GM23338 (cell line): ENCODE measurements around the gene OR52B6. TPM values are rescaled to one million over a fixed set of nuclear protein-coding genes. Genes with fewer than 3 reads are reported as not detected.

Experiments
- ATAC-seq: fragments of 200-7000 bp; cut with Tn5 transposase; 3 replicates; pipeline ENCODE4 v1.9.1; 2020
- DNase-seq: peaks from one replicate; pipeline ENCODE4 v3.0.0-alpha.2; 2015; ENCODE audit warnings: low spot score
- H2AFZ ChIP-seq: fragments of 200-600 bp; sonication (generic); 2 replicates; pipeline ENCODE4 v1.8.0; 2016; ENCODE audit warnings: antibody characterized with exemption, mild to moderate bottlenecking, moderate library complexity
- H3F3A ChIP-seq: fragments of 200-600 bp; sonication (generic); replicated peaks from 2 replicates; pipeline ENCODE4 v1.8.0; 2017; ENCODE audit warnings: antibody characterized with exemption, mixed run types, low read depth
- H3K27ac ChIP-seq: fragments of 200-600 bp; sonication (generic); 2 replicates; pipeline ENCODE4 v1.6.1; 2016; ENCODE audit warnings: low read depth
- H3K27me3 ChIP-seq: fragments of 200-600 bp; sonication (generic); 2 replicates; pipeline ENCODE4 v1.8.0; 2016; ENCODE audit warnings: mild to moderate bottlenecking, mixed run types, moderate library complexity; ENCODE audit not compliant: insufficient read depth
- H3K36me3 ChIP-seq: fragments of 200-600 bp; sonication (generic); 2 replicates; pipeline ENCODE4 v1.8.0; 2016; ENCODE audit warnings: mild to moderate bottlenecking; ENCODE audit not compliant: insufficient read depth
- H3K4me1 ChIP-seq: fragments of 200-600 bp; sonication (generic); 2 replicates; pipeline ENCODE4 v1.8.0; 2016; ENCODE audit warnings: mild to moderate bottlenecking, moderate library complexity; ENCODE audit not compliant: insufficient read depth
- H3K4me2 ChIP-seq: fragments of 200-600 bp; sonication (generic); 2 replicates; pipeline ENCODE4 v1.7.1; 2017; ENCODE audit warnings: mixed run types
- H3K4me3 ChIP-seq: fragments of 200-600 bp; sonication (generic); 2 replicates; pipeline ENCODE4 v1.6.1; 2016; ENCODE audit warnings: mixed run types
- H3K79me2 ChIP-seq: fragments of 200-600 bp; sonication (generic); replicated peaks from 2 replicates; pipeline ENCODE4 v1.8.0; 2017; ENCODE audit warnings: mild to moderate bottlenecking; ENCODE audit not compliant: insufficient read depth
- H3K9me2 ChIP-seq: fragments of 200-600 bp; sonication (generic); 2 replicates; pipeline ENCODE4 v1.8.0; 2017; ENCODE audit not compliant: insufficient read depth
- H4K20me1 ChIP-seq: fragments of 200-600 bp; sonication (generic); replicated peaks from 2 replicates; pipeline ENCODE4 v1.8.0; 2017; ENCODE audit warnings: mild to moderate bottlenecking; ENCODE audit not compliant: insufficient read depth
- H3K27ac Mint-ChIP-seq: 2 replicates; pipeline ENCODE4 v1.8.0; 2020; ENCODE audit warnings: inconsistent platforms, mild to moderate bottlenecking, moderate library complexity, mixed read lengths
- H3K27me3 Mint-ChIP-seq: 3 replicates; pipeline ENCODE4 v1.8.0; 2022; ENCODE audit warnings: low read depth, mild to moderate bottlenecking, moderate library complexity, mixed read lengths, inconsistent platforms; ENCODE audit not compliant: insufficient read depth, poor library complexity
- H3K36me3 Mint-ChIP-seq: 3 replicates; pipeline ENCODE4 v1.8.0; 2021; ENCODE audit warnings: low read depth, mild to moderate bottlenecking, inconsistent platforms, moderate library complexity, mixed read lengths
- H3K4me1 Mint-ChIP-seq: 3 replicates; pipeline ENCODE4 v1.8.0; 2020; ENCODE audit warnings: mild to moderate bottlenecking, inconsistent platforms, mixed read lengths
- H3K4me3 Mint-ChIP-seq: 3 replicates; pipeline ENCODE4 v1.8.0; 2021; ENCODE audit warnings: moderate library complexity, mild to moderate bottlenecking, inconsistent platforms, mixed read lengths
- H3K9me3 Mint-ChIP-seq: 3 replicates; pipeline ENCODE4 v1.8.0; 2020; ENCODE audit warnings: moderate library complexity, mild to moderate bottlenecking, inconsistent platforms, mixed read lengths
- CREB1 ChIP-seq: fragments of 250-450 bp; sonication (Bioruptor Pico); IDR thresholded peaks from 2 replicates; pipeline ENCODE4 v1.5.0; 2020; ENCODE audit warnings: low read depth, mild to moderate bottlenecking, moderate library complexity
- CTCF ChIP-seq, 2 experiments: fragments of 200-600 bp in 1 of 2; sonication (generic) in 1 of 2; conservative IDR thresholded peaks; 2 replicates each; pipeline versions ENCODE4 v1.5.1 to v1.6.1; 2016 to 2017; ENCODE audit warnings: antibody characterized with exemption in 2 of 2, low read depth in 2 of 2, mild to moderate bottlenecking in 2 of 2, moderate library complexity in 1 of 2
- EZH2 ChIP-seq: fragments of 200-600 bp; sonication (generic); IDR thresholded peaks from one replicate; pipeline ENCODE4 v1.8.0; 2017; ENCODE audit warnings: antibody characterized with exemption, mild to moderate bottlenecking, low read depth; ENCODE audit not compliant: unreplicated experiment
- EZH2phosphoT487 ChIP-seq: fragments of 200-600 bp; sonication (generic); IDR thresholded peaks from one replicate; pipeline ENCODE4 v1.8.1; 2018; ENCODE audit warnings: antibody characterized with exemption; ENCODE audit not compliant: unreplicated experiment
- JUNB ChIP-seq: IDR thresholded peaks from one replicate; pipeline ENCODE4 v1.6.1; 2016; ENCODE audit warnings: antibody characterized with exemption; ENCODE audit not compliant: unreplicated experiment
- NANOG ChIP-seq: IDR thresholded peaks from 2 replicates; pipeline ENCODE4 v1.6.1; 2016; ENCODE audit warnings: antibody characterized with exemption, borderline replicate concordance
- POLR2AphosphoS5 ChIP-seq: IDR thresholded peaks from 2 replicates; pipeline ENCODE4 v1.6.1; 2016; ENCODE audit warnings: antibody characterized with exemption, low read depth
- REST ChIP-seq: IDR thresholded peaks from one replicate; pipeline ENCODE4 v1.6.1; 2018; ENCODE audit warnings: antibody characterized with exemption; ENCODE audit not compliant: unreplicated experiment
- STAT1 ChIP-seq: IDR thresholded peaks from one replicate; pipeline ENCODE4 v1.6.1; 2016; ENCODE audit warnings: antibody characterized with exemption; ENCODE audit not compliant: unreplicated experiment
- ZNF114 ChIP-seq: fragments of 250-450 bp; sonication (Bioruptor Pico); IDR thresholded peaks from 2 replicates; pipeline ENCODE4 v1.5.0; 2020; ENCODE audit warnings: mild to moderate bottlenecking, moderate library complexity
- ZNF331 ChIP-seq: fragments of 250-450 bp; sonication (Bioruptor Pico); IDR thresholded peaks from 2 replicates; pipeline ENCODE4 v1.5.0; 2020; ENCODE audit warnings: low read depth, mild to moderate bottlenecking, moderate library complexity
- polyA plus RNA-seq: library from polyadenylated mRNA; unstranded; fragments of >200 nt; fragmentation: Nextera tagmentation; extraction: Ambion mirVana; gene quantifications from 2 replicates; pipeline ENCODE4 v1.2.1, GENCODE V29; 2016
- total RNA-seq: library from RNA; depleted of rRNA; stranded (reverse); fragments of >200 nt; shearing (Covaris generic); gene quantifications from 2 replicates; pipeline ENCODE4 v1.2.3, GENCODE V29; 2014
- TF ChIP-seq, protein P1 (sequence below): fragments of 250-450 bp; sonication (Bioruptor Pico); IDR thresholded peaks from 2 replicates; pipeline ENCODE4 v1.5.0; 2020; ENCODE audit warnings: mild to moderate bottlenecking, moderate library complexity
- TF ChIP-seq, protein P2 (sequence below): IDR thresholded peaks from 2 replicates; pipeline ENCODE4 v1.6.1; 2016; ENCODE audit warnings: antibody characterized with exemption

OR52B6 gene
- total and polyA plus RNA-seq, 2 experiments from 2014 or later = not detected

- no peaks in the 10 kb centered on the region for H3F3A ChIP-seq
- H3K27ac ChIP-seq = no peak overlapping the region
- DNase-seq (no peak), ATAC-seq (no peak)
- Mint-ChIP-seq H3K27me3 (no peaks in the 10 kb centered on the region), H3K27ac (no peak overlapping the region), H3K36me3 (no peaks in the 10 kb centered on the region), H3K9me3 (no peaks in the 10 kb centered on the region), H3K4me3 (no peak overlapping the region), H3K4me1 (no peaks in the 10 kb centered on the region)
- H3K4me1 ChIP-seq = no peaks in the 10 kb centered on the region
- H3K4me3 ChIP-seq = no peak overlapping the region
- 0 out of 2 replicates have a peak overlapping the region, but pooled peaks have one; percentile 2 for H2AFZ ChIP-seq
- H4K20me1 ChIP-seq = no peaks in the 10 kb centered on the region
- H3K36me3 ChIP-seq = no peaks in the 10 kb centered on the region
- TF ChIP-seq POLR2AphosphoS5 (no peak), ZNF114 (CRISPR knock-in tag) (no peak), NANOG (no peak), REST (no peak), ZNF331 (no peak), STAT1 (no peak), EZH2phosphoT487 (no peak), JUNB (no peak), EZH2 (no peak), CREB1 (CRISPR knock-in tag) (no peak), CTCF (conservative IDR thresholded peaks at IDR 0.05; ENCODE audit: low read depth in 2 of 2) (no peak)
- TF ChIP-seq, protein P1, sequence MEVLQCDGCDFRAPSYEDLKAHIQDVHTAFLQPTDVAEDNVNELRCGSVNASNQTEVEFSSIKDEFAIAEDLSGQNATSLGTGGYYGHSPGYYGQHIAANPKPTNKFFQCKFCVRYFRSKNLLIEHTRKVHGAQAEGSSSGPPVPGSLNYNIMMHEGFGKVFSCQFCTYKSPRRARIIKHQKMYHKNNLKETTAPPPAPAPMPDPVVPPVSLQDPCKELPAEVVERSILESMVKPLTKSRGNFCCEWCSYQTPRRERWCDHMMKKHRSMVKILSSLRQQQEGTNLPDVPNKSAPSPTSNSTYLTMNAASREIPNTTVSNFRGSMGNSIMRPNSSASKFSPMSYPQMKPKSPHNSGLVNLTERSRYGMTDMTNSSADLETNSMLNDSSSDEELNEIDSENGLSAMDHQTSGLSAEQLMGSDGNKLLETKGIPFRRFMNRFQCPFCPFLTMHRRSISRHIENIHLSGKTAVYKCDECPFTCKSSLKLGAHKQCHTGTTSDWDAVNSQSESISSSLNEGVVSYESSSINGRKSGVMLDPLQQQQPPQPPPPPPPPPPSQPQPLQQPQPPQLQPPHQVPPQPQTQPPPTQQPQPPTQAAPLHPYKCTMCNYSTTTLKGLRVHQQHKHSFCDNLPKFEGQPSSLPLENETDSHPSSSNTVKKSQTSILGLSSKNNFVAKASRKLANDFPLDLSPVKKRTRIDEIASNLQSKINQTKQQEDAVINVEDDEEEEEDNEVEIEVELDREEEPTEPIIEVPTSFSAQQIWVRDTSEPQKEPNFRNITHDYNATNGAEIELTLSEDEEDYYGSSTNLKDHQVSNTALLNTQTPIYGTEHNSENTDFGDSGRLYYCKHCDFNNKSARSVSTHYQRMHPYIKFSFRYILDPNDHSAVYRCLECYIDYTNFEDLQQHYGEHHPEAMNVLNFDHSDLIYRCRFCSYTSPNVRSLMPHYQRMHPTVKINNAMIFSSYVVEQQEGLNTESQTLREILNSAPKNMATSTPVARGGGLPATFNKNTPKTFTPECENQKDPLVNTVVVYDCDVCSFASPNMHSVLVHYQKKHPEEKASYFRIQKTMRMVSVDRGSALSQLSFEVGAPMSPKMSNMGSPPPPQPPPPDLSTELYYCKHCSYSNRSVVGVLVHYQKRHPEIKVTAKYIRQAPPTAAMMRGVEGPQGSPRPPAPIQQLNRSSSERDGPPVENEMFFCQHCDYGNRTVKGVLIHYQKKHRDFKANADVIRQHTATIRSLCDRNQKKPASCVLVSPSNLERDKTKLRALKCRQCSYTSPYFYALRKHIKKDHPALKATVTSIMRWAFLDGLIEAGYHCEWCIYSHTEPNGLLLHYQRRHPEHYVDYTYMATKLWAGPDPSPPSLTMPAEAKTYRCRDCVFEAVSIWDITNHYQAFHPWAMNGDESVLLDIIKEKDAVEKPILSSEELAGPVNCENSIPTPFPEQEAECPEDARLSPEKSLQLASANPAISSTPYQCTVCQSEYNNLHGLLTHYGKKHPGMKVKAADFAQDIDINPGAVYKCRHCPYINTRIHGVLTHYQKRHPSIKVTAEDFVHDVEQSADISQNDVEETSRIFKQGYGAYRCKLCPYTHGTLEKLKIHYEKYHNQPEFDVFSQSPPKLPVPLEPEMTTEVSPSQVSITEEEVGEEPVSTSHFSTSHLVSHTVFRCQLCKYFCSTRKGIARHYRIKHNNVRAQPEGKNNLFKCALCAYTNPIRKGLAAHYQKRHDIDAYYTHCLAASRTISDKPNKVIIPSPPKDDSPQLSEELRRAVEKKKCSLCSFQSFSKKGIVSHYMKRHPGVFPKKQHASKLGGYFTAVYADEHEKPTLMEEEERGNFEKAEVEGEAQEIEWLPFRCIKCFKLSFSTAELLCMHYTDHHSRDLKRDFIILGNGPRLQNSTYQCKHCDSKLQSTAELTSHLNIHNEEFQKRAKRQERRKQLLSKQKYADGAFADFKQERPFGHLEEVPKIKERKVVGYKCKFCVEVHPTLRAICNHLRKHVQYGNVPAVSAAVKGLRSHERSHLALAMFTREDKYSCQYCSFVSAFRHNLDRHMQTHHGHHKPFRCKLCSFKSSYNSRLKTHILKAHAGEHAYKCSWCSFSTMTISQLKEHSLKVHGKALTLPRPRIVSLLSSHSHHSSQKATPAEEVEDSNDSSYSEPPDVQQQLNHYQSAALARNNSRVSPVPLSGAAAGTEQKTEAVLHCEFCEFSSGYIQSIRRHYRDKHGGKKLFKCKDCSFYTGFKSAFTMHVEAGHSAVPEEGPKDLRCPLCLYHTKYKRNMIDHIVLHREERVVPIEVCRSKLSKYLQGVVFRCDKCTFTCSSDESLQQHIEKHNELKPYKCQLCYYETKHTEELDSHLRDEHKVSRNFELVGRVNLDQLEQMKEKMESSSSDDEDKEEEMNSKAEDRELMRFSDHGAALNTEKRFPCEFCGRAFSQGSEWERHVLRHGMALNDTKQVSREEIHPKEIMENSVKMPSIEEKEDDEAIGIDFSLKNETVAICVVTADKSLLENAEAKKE (CRISPR knock-in tag) = no peak
- TF ChIP-seq, protein P2, sequence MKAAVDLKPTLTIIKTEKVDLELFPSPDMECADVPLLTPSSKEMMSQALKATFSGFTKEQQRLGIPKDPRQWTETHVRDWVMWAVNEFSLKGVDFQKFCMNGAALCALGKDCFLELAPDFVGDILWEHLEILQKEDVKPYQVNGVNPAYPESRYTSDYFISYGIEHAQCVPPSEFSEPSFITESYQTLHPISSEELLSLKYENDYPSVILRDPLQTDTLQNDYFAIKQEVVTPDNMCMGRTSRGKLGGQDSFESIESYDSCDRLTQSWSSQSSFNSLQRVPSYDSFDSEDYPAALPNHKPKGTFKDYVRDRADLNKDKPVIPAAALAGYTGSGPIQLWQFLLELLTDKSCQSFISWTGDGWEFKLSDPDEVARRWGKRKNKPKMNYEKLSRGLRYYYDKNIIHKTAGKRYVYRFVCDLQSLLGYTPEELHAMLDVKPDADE = no peak
- no peaks in the 10 kb centered on the region for H3K9me2 ChIP-seq
- no peak overlapping the region for H3K4me2 ChIP-seq
- H3K79me2 ChIP-seq = no peaks in the 10 kb centered on the region
- no peaks in the 10 kb centered on the region for H3K27me3 ChIP-seq
Observed at GRCh38 chr11:5574654-5575053, 6.0 kb upstream of the OR52B6 start.
